Endothelial cell of umbilical vein (primary cell): ENCODE data around the gene CALHM1. TPM values are rescaled to one million over a fixed set of nuclear protein-coding genes. Genes with fewer than 3 reads are reported as not detected.

ENCODE experiments used
- BruUV-seq: library from RNA; stranded (reverse); fragments of 400-500 nt; replicated peaks from 2 replicates; lab custom pipeline; 2021; lab: Mats Ljungman, UMichigan
- CTCF ChIA-PET: fragments of 300-600, 350-600 bp; sonication (Branson Sonifier 250); formaldehyde crosslinking; loops from one replicate; lab custom pipeline; 2021; ENCODE audit warnings: antibody characterized with exemption, inconsistent platforms; lab: Charles Lee
- POLR2A ChIA-PET: fragments of 300-600, 350-600 bp; sonication (Branson Sonifier 250); formaldehyde crosslinking; loops from one replicate; lab custom pipeline; 2021; ENCODE audit warnings: antibody characterized with exemption, inconsistent platforms; lab: Charles Lee
- DNase-seq: peaks from one replicate; pipeline ENCODE4 v3.0.0-alpha.2; 2011; ENCODE audit warnings: low read depth, low spot score
- FAIRE-seq: peaks from 2 replicates; lab custom pipeline; 2011; peaks lifted over from hg19 to GRCh38; lab: Jason Lieb, UNC
- H2AFZ ChIP-seq: 2 replicates; pipeline ENCODE4 v1.6.0; 2012; ENCODE audit warnings: low read depth, low read length, control low read depth, inconsistent platforms
- H3K27ac ChIP-seq: 2 replicates; pipeline ENCODE4 v1.5.1; 2011; ENCODE audit warnings: low read depth, mild to moderate bottlenecking, control low read depth, low read length, moderate library complexity; ENCODE audit not compliant: insufficient read depth
- H3K27me3 ChIP-seq, 2 experiments: 2 replicates each; pipeline versions ENCODE4 v1.6.0 to v1.6.1; 2011; ENCODE audit warnings: low read length in 2 of 2, mixed read lengths in 1 of 2; ENCODE audit not compliant: control insufficient read depth in 2 of 2, insufficient read depth in 2 of 2
- H3K36me3 ChIP-seq, 2 experiments: 2 replicates in 1 of 2; 3 replicates in 1 of 2; pipeline ENCODE4 v1.5.1; 2011; ENCODE audit warnings: low read length in 2 of 2, mild to moderate bottlenecking in 1 of 2, moderate library complexity in 1 of 2; ENCODE audit not compliant: control insufficient read depth in 2 of 2, insufficient read depth in 2 of 2; ENCODE audit errors: extremely low read depth in 1 of 2
- H3K4me1 ChIP-seq: 3 replicates; pipeline ENCODE4 v1.5.1; 2011; ENCODE audit warnings: mild to moderate bottlenecking, low read length; ENCODE audit not compliant: control insufficient read depth, insufficient read depth; ENCODE audit errors: extremely low read depth
- H3K4me2 ChIP-seq: 2 replicates; pipeline ENCODE4 v1.6.1; 2011; ENCODE audit warnings: low read length, control low read depth, mixed read lengths; ENCODE audit not compliant: insufficient read depth
- H3K4me3 ChIP-seq, 3 experiments: fragments of 200-600 bp in 1 of 3; sonication (generic), shearing (Covaris generic) in 1 of 3; replicated peaks in 1 of 3; 2 replicates each; pipeline ENCODE4 v1.5.1; 2011 to 2016; ENCODE audit warnings: control low read depth in 3 of 3, low read length in 3 of 3, mild to moderate bottlenecking in 2 of 3, inconsistent platforms in 1 of 3, low read depth in 1 of 3, moderate library complexity in 1 of 3; ENCODE audit not compliant: insufficient read depth in 1 of 3
- H3K79me2 ChIP-seq: 2 replicates; pipeline ENCODE4 v1.6.0; 2012; ENCODE audit warnings: low read length, inconsistent platforms; ENCODE audit not compliant: control insufficient read depth, insufficient read depth
- H3K9ac ChIP-seq: replicated peaks from 2 replicates; pipeline ENCODE3; 2011; ENCODE audit warnings: low read length, control low read depth; ENCODE audit not compliant: insufficient read depth; ENCODE audit errors: extremely low read depth
- H3K9me1 ChIP-seq: replicated peaks from 3 replicates; pipeline ENCODE4 v1.6.0; 2011; ENCODE audit warnings: mild to moderate bottlenecking, low read length; ENCODE audit not compliant: control insufficient read depth, insufficient read depth; ENCODE audit errors: extremely low read depth
- H3K9me3 ChIP-seq: replicated peaks from 2 replicates; pipeline ENCODE4 v1.5.1; 2012; ENCODE audit warnings: low read length, inconsistent platforms; ENCODE audit not compliant: control insufficient read depth, insufficient read depth
- H4K20me1 ChIP-seq: replicated peaks from 2 replicates; pipeline ENCODE3; 2011; ENCODE audit warnings: mild to moderate bottlenecking, low read length; ENCODE audit not compliant: control insufficient read depth, insufficient read depth; ENCODE audit errors: extremely low read depth
- EZH2 ChIP-seq: IDR thresholded peaks from 2 replicates; pipeline ENCODE4 v1.6.1; 2012; ENCODE audit warnings: borderline replicate concordance, low read depth, mild to moderate bottlenecking, moderate library complexity, low read length, inconsistent platforms; ENCODE audit not compliant: severe bottlenecking
- FOS ChIP-seq: IDR thresholded peaks from 2 replicates; pipeline ENCODE4 v1.6.1; 2011; ENCODE audit warnings: mild to moderate bottlenecking, low read length, moderate library complexity, borderline replicate concordance; ENCODE audit not compliant: insufficient read depth
- GATA2 ChIP-seq: IDR thresholded peaks from 2 replicates; pipeline ENCODE4 v1.7.0; 2011; ENCODE audit warnings: low read depth, mild to moderate bottlenecking, moderate library complexity, mixed read lengths, low read length; ENCODE audit not compliant: insufficient read length, insufficient read depth
- JUN ChIP-seq: IDR thresholded peaks from 2 replicates; pipeline ENCODE4 v1.6.1; 2011; ENCODE audit warnings: borderline replicate concordance, low read depth; ENCODE audit not compliant: insufficient read length, insufficient read depth
- MYC ChIP-seq: IDR thresholded peaks from one replicate; pipeline ENCODE4 v1.6.1; 2011; ENCODE audit warnings: mild to moderate bottlenecking, low read depth, low read length
- POLR2A ChIP-seq: IDR thresholded peaks from 2 replicates; pipeline ENCODE4 v1.6.1; 2012; ENCODE audit warnings: low read depth, mild to moderate bottlenecking, control low read depth, low read length
- POLR2AphosphoS5 ChIP-seq: IDR thresholded peaks from 2 replicates; pipeline ENCODE4 v1.6.1; 2012; ENCODE audit warnings: low read depth, mild to moderate bottlenecking, control low read depth, low read length, moderate library complexity; ENCODE audit not compliant: insufficient read depth
- dilution Hi-C: fragments of 300-500 bp; cut with MboI; formaldehyde crosslinking; loops from one replicate; pipeline ENCODE4 v1.15.0; 2019; ENCODE audit warnings: low sequenced_read_pairs; ENCODE audit not compliant: extremely low pct_ligation_motif_present
- intact Hi-C: fragments of 100-400 bp; cut with micrococcal nuclease; formaldehyde crosslinking; loops from one replicate; pipeline ENCODE4 v1.10.0; 2022
- polyA plus RNA-seq, 4 experiments: library from polyadenylated mRNA; depleted of rRNA in 3 of 4; stranded (reverse) in 3 of 4; unstranded in 1 of 4; fragments of >200 nt; gene quantifications; 2 replicates each; pipeline versions ENCODE4 v1.2.1 to v1.2.3, GENCODE V29; 2011 to 2012; ENCODE audit warnings: missing spikeins in 1 of 4
- total RNA-seq: library from RNA; stranded (reverse); gene quantifications from 2 replicates; pipeline ENCODE4 v1.2.3, GENCODE V29; 2021
- TF ChIP-seq, protein P1 (sequence below), 2 donors: IDR thresholded peaks; 1 replicate in 1 of 2; 2 replicates in 1 of 2; pipeline ENCODE4 v1.5.1; 2011; ENCODE audit warnings: low read length in 2 of 2, mild to moderate bottlenecking in 2 of 2, moderate library complexity in 2 of 2, control low read depth in 1 of 2, inconsistent platforms in 1 of 2, low read depth in 1 of 2; ENCODE audit not compliant: insufficient read depth in 1 of 2; ENCODE audit errors: extremely low read depth in 1 of 2
- TF ChIP-seq, protein P2 (sequence below): IDR thresholded peaks from 2 replicates; pipeline ENCODE4 v1.6.1; 2011; ENCODE audit not compliant: insufficient read depth, insufficient read length

The CALHM1 gene
- total and polyA plus RNA-seq, 2 donors (not counting 3 experiments of a cell fraction or from before 2014, with no cell fraction given) = not detected

DNA sequence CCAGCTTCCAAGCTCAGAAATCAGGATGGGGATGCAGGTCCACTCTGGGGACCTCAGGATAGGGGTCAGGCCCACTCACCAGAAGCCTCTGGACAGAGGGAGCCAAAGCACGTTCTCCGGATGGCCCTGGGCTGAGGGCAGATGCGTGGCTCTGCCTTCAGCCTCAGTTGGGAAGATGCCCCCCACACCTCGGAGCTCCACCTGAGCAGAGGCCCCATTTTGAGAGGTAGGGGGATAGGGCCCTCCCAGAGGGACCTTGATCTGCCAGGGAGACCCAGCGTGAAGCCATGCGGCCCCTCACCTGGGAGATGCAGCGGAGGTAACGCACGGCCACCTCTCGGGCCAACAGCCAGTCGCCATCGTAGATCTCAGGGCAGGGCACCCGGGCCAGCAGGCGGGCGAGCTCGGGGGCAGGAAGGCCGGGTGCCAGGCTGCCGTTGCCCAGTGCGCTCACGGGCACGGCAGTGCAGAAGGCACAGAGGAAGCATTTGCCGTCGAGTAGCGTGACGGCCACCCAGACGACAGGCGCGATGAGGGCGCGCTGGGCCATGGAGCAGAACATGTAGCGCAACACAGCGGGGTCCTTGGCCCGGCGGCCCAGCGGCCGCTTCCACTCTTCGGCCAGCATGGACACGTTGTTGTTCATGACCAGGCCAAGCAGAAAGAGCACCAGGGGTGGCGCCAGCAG lies 660 bp downstream of the CALHM1 start:
- DNase-seq (no peak), FAIRE-seq (no peak)
- Histone ChIP-seq H3K36me3 (no peaks in the 10 kb centered on the region), H3K27ac (no peak overlapping the region), H3K79me2 (no peaks in the 10 kb centered on the region), H3K4me1 (no peaks in the 10 kb centered on the region), H3K9me1 (no peaks in the 10 kb centered on the region), H2AFZ (no peak overlapping the region), H3K4me3 (no peak overlapping the region), H3K9ac (no peak overlapping the region), H3K27me3 (no peaks in the 10 kb centered on the region), H4K20me1 (no peaks in the 10 kb centered on the region), H3K4me2 (no peak overlapping the region), H3K9me3 (no peaks in the 10 kb centered on the region)
- intact Hi-C loops (no loop called here), dilution Hi-C loops (no loop called here)
- CTCF ChIA-PET = no interaction called here
- TF ChIP-seq, protein P1, sequence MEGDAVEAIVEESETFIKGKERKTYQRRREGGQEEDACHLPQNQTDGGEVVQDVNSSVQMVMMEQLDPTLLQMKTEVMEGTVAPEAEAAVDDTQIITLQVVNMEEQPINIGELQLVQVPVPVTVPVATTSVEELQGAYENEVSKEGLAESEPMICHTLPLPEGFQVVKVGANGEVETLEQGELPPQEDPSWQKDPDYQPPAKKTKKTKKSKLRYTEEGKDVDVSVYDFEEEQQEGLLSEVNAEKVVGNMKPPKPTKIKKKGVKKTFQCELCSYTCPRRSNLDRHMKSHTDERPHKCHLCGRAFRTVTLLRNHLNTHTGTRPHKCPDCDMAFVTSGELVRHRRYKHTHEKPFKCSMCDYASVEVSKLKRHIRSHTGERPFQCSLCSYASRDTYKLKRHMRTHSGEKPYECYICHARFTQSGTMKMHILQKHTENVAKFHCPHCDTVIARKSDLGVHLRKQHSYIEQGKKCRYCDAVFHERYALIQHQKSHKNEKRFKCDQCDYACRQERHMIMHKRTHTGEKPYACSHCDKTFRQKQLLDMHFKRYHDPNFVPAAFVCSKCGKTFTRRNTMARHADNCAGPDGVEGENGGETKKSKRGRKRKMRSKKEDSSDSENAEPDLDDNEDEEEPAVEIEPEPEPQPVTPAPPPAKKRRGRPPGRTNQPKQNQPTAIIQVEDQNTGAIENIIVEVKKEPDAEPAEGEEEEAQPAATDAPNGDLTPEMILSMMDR (IDR thresholded peaks at IDR 0.05; ENCODE audit: extremely low read depth in 1 of 2, insufficient read depth in 1 of 2, low read depth in 1 of 2, low read length in 2 of 2) = no peak
- TF ChIP-seq JUN (no peak), POLR2A (no peak), MYC (no peak), EZH2 (no peak), GATA2 (no peak), FOS (no peak), POLR2AphosphoS5 (no peak)
- TF ChIP-seq, protein P2, sequence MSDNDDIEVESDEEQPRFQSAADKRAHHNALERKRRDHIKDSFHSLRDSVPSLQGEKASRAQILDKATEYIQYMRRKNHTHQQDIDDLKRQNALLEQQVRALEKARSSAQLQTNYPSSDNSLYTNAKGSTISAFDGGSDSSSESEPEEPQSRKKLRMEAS = no peak
- POLR2A ChIA-PET = no interaction called here
- BruUV-seq = no TSS peak
